ENCODE measurements around the gene FARP1. TPM values are rescaled to one million over a fixed set of nuclear protein-coding genes. Genes with fewer than 3 reads are reported as not detected.

Gene FARP1
- total and polyA plus RNA-seq, 10 of the 15 experiments (the other 5 are each of a cell fraction or from before 2014, with no cell fraction given) = 0.17 to 6.9 (median 0.68) TPM

- Histone ChIP-seq H3K79me2 (ENCODE audit: control insufficient read depth, insufficient read depth, low read length) (no peaks in the 10 kb centered on the region), H3K4me2 (ENCODE audit: control insufficient read depth, insufficient read depth) (no peak overlapping the region), H2AFZ (ENCODE audit: control insufficient read depth, low read depth, low read length) (no peak overlapping the region), H3K4me3 (no peak overlapping the region), H3K4me1 (ENCODE audit: control insufficient read depth, insufficient read depth, low read length) (no peaks in the 10 kb centered on the region), H3K27ac (ENCODE audit: control insufficient read depth, insufficient read depth) (no peak overlapping the region), H3K9me3 (replicated peaks; ENCODE audit: control insufficient read depth, insufficient read depth, low read length) (no peaks in the 10 kb centered on the region), H4K20me1 (ENCODE audit: control insufficient read depth, insufficient read depth) (no peaks in the 10 kb centered on the region), H3K9ac (ENCODE audit: control insufficient read depth, insufficient read depth, low read length) (no peak overlapping the region), H3K27me3 (replicated peaks in 1 of 2; ENCODE audit: control insufficient read depth in 2 of 2, insufficient read depth in 2 of 2, low read length in 1 of 2) (no peaks in the 10 kb centered on the region), H3K36me3 (ENCODE audit: control insufficient read depth in 2 of 2, insufficient read depth in 2 of 2, low read length in 1 of 2) (no peaks in the 10 kb centered on the region)
- 48% methylated on average over 7 of the region's 7 CpGs for WGBS (ENCODE audit: insufficient coverage, insufficient replicate concordance, low lambda C conversion rate, missing lambda C conversion rate)
- in situ Hi-C loops (cut with MboI) (no loop called here), intact Hi-C loops (cut with micrococcal nuclease; ENCODE audit: unreplicated experiment) (no loop called here)
- DNase-seq (ENCODE audit: low read depth, low spot score) (no peak), FAIRE-seq (no peak), ATAC-seq (no peak)
- ChIA-PET SMC1A (ENCODE audit: uncharacterized antibody, unreplicated experiment) (no interaction called here), RAD21 (ENCODE audit: unreplicated experiment) (no interaction called here), CTCF (no interaction called here), POLR2A (no interaction called here)
- TF ChIP-seq MXI1 (IDR thresholded peaks at IDR 0.05; ENCODE audit: low read depth, low read length) = no peak
- no TSS peak for BruUV-seq (replicated peaks)
Observed at GRCh38 chr13:98157188-98157587, 14.3 kb downstream of the FARP1 start.

GRCh38 chr13:98157609-98158008 is 14.7 kb downstream of the FARP1 start:
- H4K20me1 ChIP-seq (ENCODE audit: control insufficient read depth, insufficient read depth) = no peaks in the 10 kb centered on the region
- SMC1A ChIA-PET (ENCODE audit: uncharacterized antibody, unreplicated experiment) = no interaction called here
- RAD21 ChIA-PET (ENCODE audit: unreplicated experiment) = no interaction called here
- CTCF ChIA-PET = no interaction called here
- no peaks in the 10 kb centered on the region for H3K36me3 ChIP-seq (ENCODE audit: control insufficient read depth in 2 of 2, insufficient read depth in 2 of 2, low read length in 1 of 2)
- no peaks in the 10 kb centered on the region for H3K9me3 ChIP-seq (replicated peaks; ENCODE audit: control insufficient read depth, insufficient read depth, low read length)
- H3K9ac ChIP-seq (ENCODE audit: control insufficient read depth, insufficient read depth, low read length) = no peak overlapping the region
- H3K27me3 ChIP-seq (replicated peaks in 1 of 2; ENCODE audit: control insufficient read depth in 2 of 2, insufficient read depth in 2 of 2, low read length in 1 of 2) = no peaks in the 10 kb centered on the region
- 0% methylated on average over 1 of the region's 1 CpG for WGBS (ENCODE audit: insufficient coverage, insufficient replicate concordance, low lambda C conversion rate, missing lambda C conversion rate)
- intact Hi-C loops (cut with micrococcal nuclease; ENCODE audit: unreplicated experiment) = no loop called here
- BruUV-seq (replicated peaks) = no TSS peak
- POLR2A ChIA-PET = no interaction called here
- in situ Hi-C loops (cut with MboI) = no loop called here
- no peak overlapping the region for H2AFZ ChIP-seq (ENCODE audit: control insufficient read depth, low read depth, low read length)
- no peak overlapping the region for H3K4me2 ChIP-seq (ENCODE audit: control insufficient read depth, insufficient read depth)
- no peaks in the 10 kb centered on the region for H3K79me2 ChIP-seq (ENCODE audit: control insufficient read depth, insufficient read depth, low read length)
- no peak overlapping the region for H3K4me3 ChIP-seq
- ATAC-seq = no peak
- DNase-seq (ENCODE audit: low read depth, low spot score) = no peak
- no peak for FAIRE-seq
- no peak overlapping the region for H3K27ac ChIP-seq (ENCODE audit: control insufficient read depth, insufficient read depth)
- no peaks in the 10 kb centered on the region for H3K4me1 ChIP-seq (ENCODE audit: control insufficient read depth, insufficient read depth, low read length)
- no peak for TF ChIP-seq HSF1 (IDR thresholded peaks at IDR 0.05; ENCODE audit: low read depth, low read length)
- no peak for TF ChIP-seq TCF12 (IDR thresholded peaks at IDR 0.05; ENCODE audit: low read depth, low read length)
- TF ChIP-seq POLR2AphosphoS5 (IDR thresholded peaks at IDR 0.05; ENCODE audit: low read length) = no peak
- no peak for TF ChIP-seq EP300 (IDR thresholded peaks at IDR 0.05; ENCODE audit: borderline replicate concordance in 1 of 2, control insufficient read depth in 1 of 2, low read depth in 2 of 2, low read length in 2 of 2)
- TF ChIP-seq, protein P1, sequence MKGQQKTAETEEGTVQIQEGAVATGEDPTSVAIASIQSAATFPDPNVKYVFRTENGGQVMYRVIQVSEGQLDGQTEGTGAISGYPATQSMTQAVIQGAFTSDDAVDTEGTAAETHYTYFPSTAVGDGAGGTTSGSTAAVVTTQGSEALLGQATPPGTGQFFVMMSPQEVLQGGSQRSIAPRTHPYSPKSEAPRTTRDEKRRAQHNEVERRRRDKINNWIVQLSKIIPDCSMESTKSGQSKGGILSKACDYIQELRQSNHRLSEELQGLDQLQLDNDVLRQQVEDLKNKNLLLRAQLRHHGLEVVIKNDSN (IDR thresholded peaks at IDR 0.05; ENCODE audit: borderline replicate concordance, extremely low read length, insufficient read depth, low read depth, low read length) = no peak
- TF ChIP-seq ZNF622 (IDR thresholded peaks at IDR 0.05) = no peak
- TF ChIP-seq ZNF274 (IDR thresholded peaks at IDR 0.05; ENCODE audit: insufficient read depth, insufficient read length) = no peak
- TF ChIP-seq, protein P2, sequence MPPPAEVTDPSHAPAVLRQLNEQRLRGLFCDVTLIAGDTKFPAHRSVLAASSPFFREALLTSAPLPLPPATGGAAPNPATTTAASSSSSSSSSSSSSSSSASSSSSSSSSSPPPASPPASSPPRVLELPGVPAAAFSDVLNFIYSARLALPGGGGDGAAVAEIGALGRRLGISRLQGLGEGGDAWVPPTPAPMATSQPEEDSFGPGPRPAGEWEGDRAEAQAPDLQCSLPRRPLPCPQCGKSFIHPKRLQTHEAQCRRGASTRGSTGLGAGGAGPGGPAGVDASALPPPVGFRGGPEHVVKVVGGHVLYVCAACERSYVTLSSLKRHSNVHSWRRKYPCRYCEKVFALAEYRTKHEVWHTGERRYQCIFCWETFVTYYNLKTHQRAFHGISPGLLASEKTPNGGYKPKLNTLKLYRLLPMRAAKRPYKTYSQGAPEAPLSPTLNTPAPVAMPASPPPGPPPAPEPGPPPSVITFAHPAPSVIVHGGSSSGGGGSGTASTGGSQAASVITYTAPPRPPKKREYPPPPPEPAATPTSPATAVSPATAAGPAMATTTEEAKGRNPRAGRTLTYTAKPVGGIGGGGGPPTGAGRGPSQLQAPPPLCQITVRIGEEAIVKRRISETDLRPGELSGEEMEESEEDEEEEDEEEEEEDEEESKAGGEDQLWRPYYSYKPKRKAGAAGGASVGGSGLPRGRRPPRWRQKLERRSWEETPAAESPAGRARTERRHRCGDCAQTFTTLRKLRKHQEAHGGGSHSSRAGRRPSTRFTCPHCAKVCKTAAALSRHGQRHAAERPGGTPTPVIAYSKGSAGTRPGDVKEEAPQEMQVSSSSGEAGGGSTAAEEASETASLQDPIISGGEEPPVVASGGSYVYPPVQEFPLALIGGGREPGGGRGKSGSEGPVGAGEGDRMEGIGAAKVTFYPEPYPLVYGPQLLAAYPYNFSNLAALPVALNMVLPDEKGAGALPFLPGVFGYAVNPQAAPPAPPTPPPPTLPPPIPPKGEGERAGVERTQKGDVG (CRISPR knock-in tag; IDR thresholded peaks at IDR 0.05) = no peak
- no peak for TF ChIP-seq ZSCAN29 (IDR thresholded peaks at IDR 0.05)
- no peak for TF ChIP-seq JUND (IDR thresholded peaks at IDR 0.05; ENCODE audit: low read depth, low read length)
